OCI-LY7 (cell line): ENCODE measurements around the gene DHRS1. TPM values are rescaled to one million over a fixed set of nuclear protein-coding genes. Genes with fewer than 3 reads are reported as not detected.

ENCODE experiments used
- BruUV-seq: library from RNA; stranded (reverse); fragments of 400-500 nt; replicated peaks from 2 replicates; lab custom pipeline; 2021; lab: Mats Ljungman, UMichigan
- CTCF ChIA-PET: fragments of 300-600 bp; sonication (Branson Sonifier 250); formaldehyde crosslinking; loops from one replicate; lab custom pipeline; 2022; ENCODE audit warnings: antibody characterized with exemption; ENCODE audit not compliant: unreplicated experiment; lab: Charles Lee
- POLR2A ChIA-PET: fragments of 300-600 bp; sonication (Branson Sonifier 250); formaldehyde crosslinking; loops from one replicate; lab custom pipeline; 2022; ENCODE audit warnings: antibody characterized with exemption; lab: Charles Lee
- DNase-seq: peaks from one replicate; pipeline ENCODE4 v3.0.0-alpha.2; 2015; ENCODE audit warnings: low spot score
- H2AFZ ChIP-seq: fragments of 200-600 bp; sonication (generic), shearing (Covaris generic); 2 replicates; pipeline ENCODE4 v1.6.1; 2014; ENCODE audit warnings: mild to moderate bottlenecking, antibody characterized with exemption, low read length, moderate library complexity
- H3K27ac ChIP-seq: fragments of 200-600 bp; sonication (generic); 2 replicates; pipeline ENCODE4 v1.5.1; 2014; ENCODE audit warnings: mixed run types, low read depth, mild to moderate bottlenecking, moderate library complexity, low read length, inconsistent platforms; ENCODE audit not compliant: poor library complexity, severe bottlenecking
- H3K36me3 ChIP-seq: fragments of 200-600 bp; sonication (generic); 2 replicates; pipeline ENCODE4 v1.6.1; 2014; ENCODE audit warnings: mild to moderate bottlenecking, antibody characterized with exemption, low read length, moderate library complexity, mixed read lengths; ENCODE audit not compliant: insufficient read depth
- H3K4me1 ChIP-seq: fragments of 200-600 bp; sonication (generic); 2 replicates; pipeline ENCODE4 v1.5.1; 2014; ENCODE audit warnings: mild to moderate bottlenecking, low read length; ENCODE audit not compliant: insufficient read depth, poor library complexity, severe bottlenecking
- H3K4me2 ChIP-seq: fragments of 200-600 bp; sonication (generic); 2 replicates; pipeline ENCODE4 v1.6.1; 2014; ENCODE audit warnings: mild to moderate bottlenecking, low read length
- H3K4me3 ChIP-seq: fragments of 200-600 bp; sonication (generic); 2 replicates; pipeline ENCODE4 v1.5.1; 2014; ENCODE audit warnings: mild to moderate bottlenecking, low read depth, low read length; ENCODE audit not compliant: poor library complexity, severe bottlenecking
- H3K79me2 ChIP-seq: fragments of 200-600 bp; sonication (generic); 2 replicates; pipeline ENCODE4 v1.6.1; 2016; ENCODE audit warnings: low read depth, mild to moderate bottlenecking, low read length, moderate library complexity, mixed read lengths; ENCODE audit not compliant: insufficient read depth
- H3K9me2 ChIP-seq: fragments of 200-600 bp; sonication (generic); 2 replicates; pipeline ENCODE4 v1.6.1; 2016; ENCODE audit warnings: mild to moderate bottlenecking, low read length, mixed read lengths; ENCODE audit not compliant: insufficient read depth
- H3K9me3 ChIP-seq: fragments of 200-600 bp; sonication (generic); 2 replicates; pipeline ENCODE4 v1.6.1; 2014; ENCODE audit warnings: mild to moderate bottlenecking, mixed run types, low read length, mixed read lengths
- H4K20me1 ChIP-seq: fragments of 200-600 bp; sonication (generic); 2 replicates; pipeline ENCODE4 v1.6.1; 2014; ENCODE audit warnings: mild to moderate bottlenecking, antibody characterized with exemption, low read length, moderate library complexity, mixed read lengths; ENCODE audit not compliant: insufficient read depth
- CTCF ChIP-seq: fragments of 200-600 bp; sonication (generic); conservative IDR thresholded peaks from 2 replicates; pipeline ENCODE4 v1.5.1; 2014; ENCODE audit warnings: mild to moderate bottlenecking, antibody characterized with exemption, low read length, moderate library complexity, mixed read lengths
- EZH2phosphoT487 ChIP-seq: fragments of 200-600 bp; sonication (generic); IDR thresholded peaks from 2 replicates; pipeline ENCODE4 v1.6.1; 2018; ENCODE audit warnings: low read depth, borderline replicate concordance, mild to moderate bottlenecking, mixed run types, antibody characterized with exemption, low read length, moderate library complexity, mixed read lengths
- intact Hi-C: fragments of 100-400 bp; cut with micrococcal nuclease; formaldehyde crosslinking; loops from one replicate; pipeline ENCODE4 v1.10.0; 2022; ENCODE audit not compliant: unreplicated experiment
- total RNA-seq, 2 experiments: library from RNA; depleted of rRNA in 1 of 2; stranded (reverse); fragments of >200 nt in 1 of 2; shearing (Covaris generic) in 1 of 2; gene quantifications; 2 replicates each; pipeline ENCODE4 v1.2.3, GENCODE V29; 2014 to 2022

DHRS1 gene
- total RNA-seq, 2 experiments from 2014 or later = 27.4 to 34.9 TPM

GRCh38 chr14:24251880-24252288 lies 47.7 kb downstream of the DHRS1 start:
- Histone ChIP-seq H3K4me3 (no peak overlapping the region), H3K79me2 (no peaks in the 10 kb centered on the region), H3K36me3 (no peaks in the 10 kb centered on the region), H2AFZ (no peak overlapping the region), H3K4me1 (peaks cover 3% of the 10 kb centered on the region), H3K4me2 (no peak overlapping the region), H4K20me1 (no peaks in the 10 kb centered on the region), H3K27ac (no peak overlapping the region), H3K9me3 (no peaks in the 10 kb centered on the region), H3K9me2 (no peaks in the 10 kb centered on the region)
- no TSS peak for BruUV-seq
- TF ChIP-seq CTCF (no peak), EZH2phosphoT487 (no peak)
- POLR2A ChIA-PET = interaction anchor here (0.6 kb wide), 1 partner anchor 21 kb away, joined by 3 read pairs; no protein-coding TSS in a partner anchor
- intact Hi-C loops = no loop called here
- CTCF ChIA-PET = no interaction called here
- no peak for DNase-seq

- DNase-seq = no peak
- POLR2A ChIA-PET = interaction anchor here (1.0 to 1.5 kb wide), 4 partner anchors 8 to 51 kb away, joined by 3 read pairs; partner anchors contain the start of gene TINF2
- Histone ChIP-seq H4K20me1 (no peaks in the 10 kb centered on the region), H3K9me2 (no peaks in the 10 kb centered on the region), H3K4me2 (no peak overlapping the region), H3K4me1 (peaks cover 5% of the 10 kb centered on the region), H3K79me2 (no peaks in the 10 kb centered on the region), H2AFZ (no peak overlapping the region), H3K36me3 (no peaks in the 10 kb centered on the region), H3K4me3 (no peak overlapping the region), H3K27ac (no peak overlapping the region), H3K9me3 (no peaks in the 10 kb centered on the region)
- TF ChIP-seq EZH2phosphoT487 (no peak), CTCF (no peak)
- CTCF ChIA-PET = no interaction called here
- BruUV-seq = no TSS peak
- intact Hi-C loops = no loop called here
Measured at GRCh38 chr14:24250354-24250753, 49.2 kb downstream of the DHRS1 start.

- no peak overlapping the region for H3K27ac ChIP-seq
- H3K36me3 ChIP-seq = no peaks in the 10 kb centered on the region
- CTCF ChIA-PET = no interaction called here
- TF ChIP-seq CTCF = no peak
- no peak for TF ChIP-seq EZH2phosphoT487
- H2AFZ ChIP-seq = no peak overlapping the region
- H3K9me2 ChIP-seq = no peaks in the 10 kb centered on the region
- DNase-seq = no peak
- POLR2A ChIA-PET = interaction anchor here (1.5 kb wide), 1 partner anchor 52 kb away, joined by 3 read pairs; no protein-coding TSS in a partner anchor
- no peaks in the 10 kb centered on the region for H3K79me2 ChIP-seq
- H3K9me3 ChIP-seq = no peaks in the 10 kb centered on the region
- H3K4me1 ChIP-seq = peaks cover 5% of the 10 kb centered on the region
- no peak overlapping the region for H3K4me2 ChIP-seq
- no peak overlapping the region for H3K4me3 ChIP-seq
- BruUV-seq = no TSS peak
- no peaks in the 10 kb centered on the region for H4K20me1 ChIP-seq
- intact Hi-C loops = no loop called here
Measured at GRCh38 chr14:24249230-24250021, 50.2 kb downstream of the DHRS1 start.
